Fibroblast of pulmonary artery (primary cell): Measurements from ENCODE around the gene DCT.

Experiments
- DNase-seq: peaks from one replicate; pipeline ENCODE4 v3.0.0-alpha.2; 2010; ENCODE audit warnings: low read depth
- H3K4me3 ChIP-seq: replicated peaks from 2 replicates; pipeline ENCODE4 v1.5.1; 2011; ENCODE audit warnings: low read depth, mild to moderate bottlenecking, control low read depth, low read length, moderate library complexity
- TF ChIP-seq, protein P1 (sequence below): IDR thresholded peaks from 2 replicates; pipeline ENCODE4 v1.5.1; 2011; ENCODE audit warnings: mild to moderate bottlenecking, control low read depth, low read length, inconsistent platforms; ENCODE audit errors: missing control alignments

Gene DCT

DNA sequence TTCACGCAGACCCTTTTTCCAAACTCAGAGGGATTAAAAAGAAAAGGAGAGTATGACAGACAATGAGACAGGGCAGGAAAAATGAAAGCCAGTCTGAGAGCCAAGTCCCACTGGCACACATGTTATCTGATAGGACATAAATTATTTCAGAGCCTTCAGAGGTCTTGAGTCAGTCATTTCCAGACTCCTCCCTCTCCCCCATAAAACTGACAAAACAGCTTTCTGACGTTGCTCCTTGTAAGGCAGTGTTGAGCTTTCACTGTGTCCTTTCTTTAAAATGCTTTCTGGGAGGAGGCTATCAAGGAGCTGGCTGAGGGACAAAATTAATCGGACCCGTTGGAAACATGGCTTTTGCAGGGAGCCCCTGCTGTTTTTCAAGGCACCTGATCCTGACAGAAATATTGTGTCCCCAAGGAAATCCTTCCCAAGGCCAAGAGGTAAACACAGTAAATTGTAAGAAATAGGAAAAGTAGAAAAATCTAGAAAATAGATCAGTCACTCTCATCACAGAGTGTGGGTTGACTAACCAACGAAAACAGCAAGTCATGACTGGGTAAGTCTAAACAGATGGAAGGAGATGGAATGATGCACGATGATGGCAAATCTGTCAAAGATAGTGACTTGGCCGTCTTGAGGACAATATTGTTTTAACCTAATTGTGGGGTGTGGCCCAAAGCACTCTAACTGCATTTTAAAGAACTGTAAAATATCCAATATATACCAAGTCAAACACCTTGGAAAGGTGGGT lies 89.7 kb downstream of the DCT start:
- peak; percentile 18 for DNase-seq
- H3K4me3 ChIP-seq = no peak overlapping the region
- TF ChIP-seq, protein P1, sequence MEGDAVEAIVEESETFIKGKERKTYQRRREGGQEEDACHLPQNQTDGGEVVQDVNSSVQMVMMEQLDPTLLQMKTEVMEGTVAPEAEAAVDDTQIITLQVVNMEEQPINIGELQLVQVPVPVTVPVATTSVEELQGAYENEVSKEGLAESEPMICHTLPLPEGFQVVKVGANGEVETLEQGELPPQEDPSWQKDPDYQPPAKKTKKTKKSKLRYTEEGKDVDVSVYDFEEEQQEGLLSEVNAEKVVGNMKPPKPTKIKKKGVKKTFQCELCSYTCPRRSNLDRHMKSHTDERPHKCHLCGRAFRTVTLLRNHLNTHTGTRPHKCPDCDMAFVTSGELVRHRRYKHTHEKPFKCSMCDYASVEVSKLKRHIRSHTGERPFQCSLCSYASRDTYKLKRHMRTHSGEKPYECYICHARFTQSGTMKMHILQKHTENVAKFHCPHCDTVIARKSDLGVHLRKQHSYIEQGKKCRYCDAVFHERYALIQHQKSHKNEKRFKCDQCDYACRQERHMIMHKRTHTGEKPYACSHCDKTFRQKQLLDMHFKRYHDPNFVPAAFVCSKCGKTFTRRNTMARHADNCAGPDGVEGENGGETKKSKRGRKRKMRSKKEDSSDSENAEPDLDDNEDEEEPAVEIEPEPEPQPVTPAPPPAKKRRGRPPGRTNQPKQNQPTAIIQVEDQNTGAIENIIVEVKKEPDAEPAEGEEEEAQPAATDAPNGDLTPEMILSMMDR = no peak

DNA sequence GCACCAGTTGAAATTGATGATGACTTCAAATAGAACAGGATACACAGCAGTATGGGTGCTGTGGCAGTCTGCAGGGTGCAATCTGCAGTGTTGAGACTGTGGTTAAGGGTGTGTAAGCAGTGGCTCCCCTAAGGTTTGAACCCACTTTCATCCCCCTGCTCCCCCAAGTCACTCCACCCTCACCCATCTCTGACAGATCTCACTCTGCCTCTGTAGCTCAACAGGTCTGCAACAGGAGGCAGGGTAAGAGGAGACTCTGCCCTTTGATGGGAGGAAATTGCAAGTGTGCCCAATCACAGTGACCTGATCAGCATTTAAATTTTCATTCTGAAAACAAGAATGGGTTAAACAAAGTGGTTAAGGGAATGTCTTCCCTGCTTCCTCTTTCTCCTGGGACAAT lies 92.4 kb downstream of the DCT start:
- DNase-seq = no peak
- no peak overlapping the region for H3K4me3 ChIP-seq
- TF ChIP-seq, protein P1 = no peak
